H9 (cell line): ENCODE results near the gene TMEM169. TPM values are rescaled to one million over a fixed set of nuclear protein-coding genes. Genes with fewer than 3 reads are reported as not detected.
A peak's percentile ranks its signal among the peaks of the same experiment; 100 is the strongest.

Source experiments
- DNase-seq: peaks from one replicate; pipeline ENCODE4 v3.0.0-alpha.2; 2017
- H2AFZ ChIP-seq: one replicate; pipeline ENCODE4 v1.6.1; 2013; ENCODE audit warnings: mild to moderate bottlenecking, low read length, control low read depth, moderate library complexity
- H2AK5ac ChIP-seq: 2 replicates; pipeline ENCODE4 v1.6.1; 2013; ENCODE audit warnings: low read length, control low read depth, mixed read lengths; ENCODE audit not compliant: insufficient read length
- H2BK120ac ChIP-seq: one replicate; pipeline ENCODE4 v1.6.1; 2013; ENCODE audit warnings: low read depth, mild to moderate bottlenecking, low read length, control low read depth, inconsistent platforms; ENCODE audit not compliant: poor library complexity, severe bottlenecking
- H2BK12ac ChIP-seq: 2 replicates; pipeline ENCODE4 v1.6.1; 2013; ENCODE audit warnings: low read length, control low read depth, mixed read lengths, low read depth; ENCODE audit not compliant: insufficient read length
- H2BK15ac ChIP-seq: 2 replicates; pipeline ENCODE4 v1.6.1; 2013; ENCODE audit warnings: low read depth, low read length, control low read depth
- H2BK20ac ChIP-seq: one replicate; pipeline ENCODE4 v1.6.1; 2013; ENCODE audit warnings: low read depth, mild to moderate bottlenecking, low read length, control low read depth, inconsistent platforms; ENCODE audit not compliant: poor library complexity, severe bottlenecking
- H2BK5ac ChIP-seq: 2 replicates; pipeline ENCODE4 v1.6.1; 2013; ENCODE audit warnings: low read length, control low read depth, mixed read lengths; ENCODE audit not compliant: insufficient read length
- H3K14ac ChIP-seq: 2 replicates; pipeline ENCODE4 v1.6.1; 2013; ENCODE audit warnings: low read length, control low read depth; ENCODE audit not compliant: insufficient read depth
- H3K18ac ChIP-seq: 2 replicates; pipeline ENCODE4 v1.6.1; 2013; ENCODE audit warnings: low read depth, mild to moderate bottlenecking, mixed read lengths, low read length, control low read depth; ENCODE audit not compliant: insufficient read length
- H3K23ac ChIP-seq: 2 replicates; pipeline ENCODE4 v1.6.1; 2013; ENCODE audit warnings: low read length, control low read depth, mixed read lengths, low read depth; ENCODE audit not compliant: insufficient read length
- H3K23me2 ChIP-seq: 2 replicates; pipeline ENCODE4 v1.6.1; 2013; ENCODE audit warnings: low read depth, mild to moderate bottlenecking, mixed read lengths, low read length, control low read depth; ENCODE audit not compliant: insufficient read length, poor library complexity, severe bottlenecking
- H3K27ac ChIP-seq: 2 replicates; pipeline ENCODE4 v1.5.1; 2013; ENCODE audit warnings: low read length, control low read depth, mixed read lengths, low read depth; ENCODE audit not compliant: insufficient read length
- H3K27me3 ChIP-seq: 2 replicates; pipeline ENCODE4 v1.6.1; 2013; ENCODE audit warnings: low read length, control low read depth, inconsistent platforms; ENCODE audit not compliant: insufficient read depth
- H3K4ac ChIP-seq: 2 replicates; pipeline ENCODE4 v1.6.1; 2013; ENCODE audit warnings: low read depth, mild to moderate bottlenecking, control low read depth, inconsistent platforms, low read length, moderate library complexity
- H3K4me1 ChIP-seq: 2 replicates; pipeline ENCODE4 v1.6.1; 2013; ENCODE audit warnings: low read length, control low read depth, inconsistent platforms; ENCODE audit not compliant: insufficient read depth
- H3K4me2 ChIP-seq: 2 replicates; pipeline ENCODE4 v1.6.1; 2013; ENCODE audit warnings: low read length, control low read depth, mixed read lengths; ENCODE audit not compliant: insufficient read length, insufficient read depth
- H3K56ac ChIP-seq: 2 replicates; pipeline ENCODE4 v1.6.1; 2013; ENCODE audit warnings: low read depth, mild to moderate bottlenecking, mixed read lengths, low read length, control low read depth; ENCODE audit not compliant: insufficient read length
- H3K79me1 ChIP-seq: 2 replicates; pipeline ENCODE4 v1.6.1; 2013; ENCODE audit warnings: low read depth, mild to moderate bottlenecking, moderate library complexity, low read length, control low read depth, inconsistent platforms; ENCODE audit not compliant: insufficient read depth, poor library complexity, severe bottlenecking
- H3K79me2 ChIP-seq: 2 replicates; pipeline ENCODE4 v1.6.1; 2013; ENCODE audit warnings: low read length, control low read depth, inconsistent platforms; ENCODE audit not compliant: insufficient read depth
- H3K9ac ChIP-seq: 2 replicates; pipeline ENCODE4 v1.6.1; 2013; ENCODE audit warnings: low read length, control low read depth, mixed read lengths; ENCODE audit not compliant: insufficient read length; ENCODE audit errors: extremely low read depth
- H3K9me3 ChIP-seq: one replicate; pipeline ENCODE4 v1.6.1; 2013; ENCODE audit warnings: low read depth, low read length, inconsistent platforms; ENCODE audit not compliant: control insufficient read depth
- H3T11ph ChIP-seq: one replicate; pipeline ENCODE4 v1.6.1; 2013; ENCODE audit warnings: mild to moderate bottlenecking, low read length, control low read depth, inconsistent platforms
- H4K20me1 ChIP-seq: one replicate; pipeline ENCODE4 v1.6.1; 2013; ENCODE audit not compliant: control insufficient read depth, insufficient read length, insufficient read depth
- H4K5ac ChIP-seq: 2 replicates; pipeline ENCODE4 v1.6.1; 2013; ENCODE audit warnings: low read depth, mild to moderate bottlenecking, mixed read lengths, low read length, control low read depth; ENCODE audit not compliant: insufficient read length
- H4K8ac ChIP-seq: replicated peaks from 2 replicates; pipeline ENCODE4 v1.6.1; 2013; ENCODE audit warnings: low read length, control low read depth, mixed read lengths, low read depth; ENCODE audit not compliant: insufficient read length
- H4K91ac ChIP-seq: 2 replicates; pipeline ENCODE4 v1.6.1; 2013; ENCODE audit warnings: low read depth, mild to moderate bottlenecking, moderate library complexity, mixed read lengths, low read length, control low read depth; ENCODE audit not compliant: insufficient read length
- H3K27ac Mint-ChIP-seq, 3 experiments: 2 replicates in 2 of 3; 3 replicates in 1 of 3; pipeline ENCODE4 v1.8.0; 2020 to 2021; ENCODE audit warnings: mixed read lengths in 3 of 3, mild to moderate bottlenecking in 1 of 3, moderate library complexity in 1 of 3
- H3K27me3 Mint-ChIP-seq: 2 replicates; pipeline ENCODE4 v1.8.0; 2021; ENCODE audit warnings: low read depth, mild to moderate bottlenecking, moderate library complexity, mixed read lengths
- H3K36me3 Mint-ChIP-seq, 3 experiments: 2 replicates in 2 of 3; 3 replicates in 1 of 3; pipeline ENCODE4 v1.8.0; 2020 to 2021; ENCODE audit warnings: low read depth in 3 of 3, mixed read lengths in 3 of 3; ENCODE audit not compliant: insufficient read depth in 1 of 3
- H3K4me1 Mint-ChIP-seq, 2 experiments: 2 replicates each; pipeline ENCODE4 v1.8.0; 2020; ENCODE audit warnings: mixed read lengths in 2 of 2
- H3K4me3 Mint-ChIP-seq, 2 experiments: 2 replicates in 1 of 2; 3 replicates in 1 of 2; pipeline ENCODE4 v1.8.0; 2020 to 2021; ENCODE audit warnings: mild to moderate bottlenecking in 2 of 2, mixed read lengths in 2 of 2, moderate library complexity in 1 of 2
- H3K9me3 Mint-ChIP-seq, 2 experiments: 2 replicates in 1 of 2; 3 replicates in 1 of 2; pipeline ENCODE4 v1.8.0; 2020; ENCODE audit warnings: mild to moderate bottlenecking in 2 of 2, mixed read lengths in 2 of 2, moderate library complexity in 1 of 2
- CTCF ChIP-seq: fragments of 200-600 bp; sonication (generic); conservative IDR thresholded peaks from 3 replicates; pipeline ENCODE4 v1.8.0; 2021; ENCODE audit warnings: antibody characterized with exemption, mild to moderate bottlenecking
- WGBS: extraction: QIAGEN DNeasy Blood & Tissue Kit; methylation state at CpG from one replicate; pipeline ENCODE4 v1.1.7; 2013; ENCODE audit warnings: missing lambda C conversion rate, low lambda C conversion rate, mixed read lengths; ENCODE audit not compliant: insufficient read length; ENCODE audit errors: extremely low coverage; 5-methylcytosine and 5-hydroxymethylcytosine counted together
- total RNA-seq: library from RNA; stranded (reverse); gene quantifications from 2 replicates; pipeline ENCODE4 v1.2.1, GENCODE V29; 2021

Gene TMEM169
- total RNA-seq, 1 experiment from 2014 or later: 1.0 TPM

GRCh38 chr2:216148983-216149382 is 67.3 kb downstream of the TMEM169 start:
- H3K27ac ChIP-seq: no peak overlapping the region
- H2BK120ac ChIP-seq: no peak overlapping the region
- H3K18ac ChIP-seq: no peak overlapping the region
- peaks cover 18 to 29% of the 10 kb centered on the region in 2 experiments for H3K4me1 Mint-ChIP-seq
- no peak for DNase-seq
- no peak overlapping the region for H3K56ac ChIP-seq
- H4K20me1 ChIP-seq: no peaks in the 10 kb centered on the region
- H3K4ac ChIP-seq: no peak overlapping the region
- H3T11ph ChIP-seq: no peak overlapping the region
- H4K91ac ChIP-seq: no peak overlapping the region
- peaks cover 3% of the 10 kb centered on the region; the same call in 1 of the 2 replicates for H3K79me2 ChIP-seq
- H3K9me3 ChIP-seq: no peaks in the 10 kb centered on the region
- H3K36me3 Mint-ChIP-seq: peaks cover 48 to 75% (median 70%) of the 10 kb centered on the region in 3 experiments; a peak in 6 of 7 replicates
- H3K27ac Mint-ChIP-seq: peak overlapping the region in 1 of 3 experiments; percentile 73; a peak in 3 of 7 replicates
- no peak overlapping the region for H2BK15ac ChIP-seq
- no peak overlapping the region for H2BK5ac ChIP-seq
- H4K5ac ChIP-seq: no peak overlapping the region
- H3K23me2 ChIP-seq: no peaks in the 10 kb centered on the region
- no peak overlapping the region for H3K4me2 ChIP-seq
- H2AFZ ChIP-seq: no peak overlapping the region
- no CpG with 5 or more reads among the region's 4 CpGs for whole genome bisulfite sequencing
- H3K4me3 Mint-ChIP-seq: no peak overlapping the region
- H4K8ac ChIP-seq: no peak overlapping the region
- no peaks in the 10 kb centered on the region for H3K27me3 Mint-ChIP-seq
- no peak overlapping the region for H2BK20ac ChIP-seq
- TF ChIP-seq CTCF: no peak
- peaks cover 9% of the 10 kb centered on the region for H3K79me1 ChIP-seq
- no peak overlapping the region for H3K23ac ChIP-seq
- no peak overlapping the region for H3K9ac ChIP-seq
- H3K4me1 ChIP-seq: no peaks in the 10 kb centered on the region
- H3K27me3 ChIP-seq: no peaks in the 10 kb centered on the region
- H2AK5ac ChIP-seq: no peak overlapping the region
- no peak overlapping the region for H2BK12ac ChIP-seq
- H3K14ac ChIP-seq: no peak overlapping the region
- H3K9me3 Mint-ChIP-seq: no peaks in the 10 kb centered on the region
